SK-N-SH (cell line): ENCODE measurements around the gene LGALS8. TPM values are rescaled to one million over a fixed set of nuclear protein-coding genes. Genes with fewer than 3 reads are reported as not detected.

Experiments
- CTCF ChIA-PET: fragments of 300-600, 350-600 bp; formaldehyde crosslinking; extraction: SDS; loops from one replicate; lab custom pipeline; 2021; lab: Yijun Ruan, JAX
- POLR2A ChIA-PET: fragments of 350-600 bp; sonication (Branson Sonifier 250); formaldehyde crosslinking; extraction: SDS; loops from one replicate; lab custom pipeline; 2020; ENCODE audit warnings: antibody characterized with exemption, inconsistent platforms; lab: Yijun Ruan, JAX
- DNase-seq: peaks from one replicate; pipeline ENCODE4 v3.0.0; 2012
- H2AFZ ChIP-seq: fragments of 200-600 bp; sonication (generic); 2 replicates; pipeline ENCODE4 v1.8.1; 2016; ENCODE audit warnings: antibody characterized with exemption, mild to moderate bottlenecking, low read depth
- H3F3A ChIP-seq: fragments of 200-600 bp; sonication (generic); replicated peaks from 2 replicates; pipeline ENCODE3; 2016; ENCODE audit warnings: antibody characterized with exemption, mild to moderate bottlenecking; ENCODE audit not compliant: insufficient read depth
- H3K27ac ChIP-seq, 2 experiments: fragments of 200-500 bp in 1 of 2; fragments of 200-600 bp in 1 of 2; sonication (Bioruptor generic) in 1 of 2; sonication (generic), shearing (Covaris generic) in 1 of 2; 2 replicates each; pipeline versions ENCODE4 v1.5.1 to v1.6.1; 2014 to 2016; ENCODE audit warnings: low read depth in 2 of 2, inconsistent platforms in 1 of 2, low read length in 1 of 2, mild to moderate bottlenecking in 1 of 2, mixed read lengths in 1 of 2
- H3K27me3 ChIP-seq: fragments of 200-600 bp; sonication (generic), shearing (Covaris generic); 2 replicates; pipeline ENCODE4 v1.6.1; 2016; ENCODE audit warnings: mixed run types; ENCODE audit not compliant: insufficient read depth
- H3K36me3 ChIP-seq, 2 experiments: fragments of 200-500 bp in 1 of 2; fragments of 200-600 bp in 1 of 2; sonication (Bioruptor generic) in 1 of 2; sonication (generic) in 1 of 2; replicated peaks in 1 of 2; 2 replicates each; pipeline versions ENCODE3 to v1.5.1; 2014 to 2016; ENCODE audit warnings: low read length in 1 of 2, mild to moderate bottlenecking in 1 of 2; ENCODE audit not compliant: insufficient read depth in 2 of 2, control insufficient read depth in 1 of 2
- H3K4me1 ChIP-seq, 2 experiments: fragments of 200-500 bp in 1 of 2; fragments of 200-600 bp in 1 of 2; sonication (Bioruptor generic) in 1 of 2; sonication (generic), shearing (Covaris generic) in 1 of 2; 2 replicates each; pipeline versions ENCODE4 v1.5.1 to v1.6.1; 2014 to 2016; ENCODE audit warnings: low read depth in 1 of 2, low read length in 1 of 2, mixed run types in 1 of 2; ENCODE audit not compliant: insufficient read depth in 2 of 2, control insufficient read depth in 1 of 2
- H3K4me2 ChIP-seq: fragments of 200-600 bp; sonication (generic), shearing (Covaris generic); 2 replicates; pipeline ENCODE4 v1.6.1; 2017; ENCODE audit warnings: mixed run types
- H3K4me3 ChIP-seq, 2 experiments: fragments of 200-500 bp in 1 of 2; fragments of 200-600 bp in 1 of 2; sonication (Bioruptor generic) in 1 of 2; sonication (generic), shearing (Covaris generic) in 1 of 2; 2 replicates each; pipeline versions ENCODE4 v1.5.1 to v1.8.1; 2014 to 2016; ENCODE audit warnings: low read depth in 2 of 2, inconsistent platforms in 1 of 2, low read length in 1 of 2, mild to moderate bottlenecking in 1 of 2, mixed read lengths in 1 of 2, moderate library complexity in 1 of 2
- H3K79me2 ChIP-seq: fragments of 200-600 bp; sonication (generic); 2 replicates; pipeline ENCODE4 v1.8.1; 2017; ENCODE audit warnings: mild to moderate bottlenecking; ENCODE audit not compliant: insufficient read depth
- H3K9ac ChIP-seq: fragments of 200-600 bp; sonication (generic); 2 replicates; pipeline ENCODE4 v1.6.1; 2017; ENCODE audit warnings: mixed run types
- H3K9me2 ChIP-seq: fragments of 200-600 bp; sonication (generic); 2 replicates; pipeline ENCODE4 v1.6.1; 2017; ENCODE audit warnings: mixed run types
- H3K9me3 ChIP-seq: fragments of 200-600 bp; sonication (generic); 2 replicates; pipeline ENCODE4 v1.6.1; 2017; ENCODE audit warnings: mixed run types, mild to moderate bottlenecking, moderate library complexity
- H4K20me1 ChIP-seq: fragments of 200-600 bp; sonication (generic); 2 replicates; pipeline ENCODE4 v1.6.1; 2017; ENCODE audit warnings: mild to moderate bottlenecking, mixed run types; ENCODE audit not compliant: insufficient read depth
- CHD2 ChIP-seq: fragments of 150-350 bp; IDR thresholded peaks from 2 replicates; pipeline ENCODE4 v1.6.1; 2018; ENCODE audit warnings: low read length; ENCODE audit not compliant: partially characterized antibody
- EP300 ChIP-seq, 2 experiments: IDR thresholded peaks; 2 replicates each; pipeline versions ENCODE4 v1.4.0 to v1.6.1; 2012; ENCODE audit warnings: borderline replicate concordance in 1 of 2, low read depth in 1 of 2, low read length in 1 of 2
- GATA2 ChIP-seq: sonication (generic); formaldehyde crosslinking; IDR thresholded peaks from 2 replicates; pipeline ENCODE4 v1.5.0; 2020; ENCODE audit warnings: mild to moderate bottlenecking, missing genetic modification reagents
- RAD21 ChIP-seq: IDR thresholded peaks from 2 replicates; pipeline ENCODE4 v1.6.1; 2012; ENCODE audit warnings: mild to moderate bottlenecking, low read length
- YY1 ChIP-seq: IDR thresholded peaks from 2 replicates; pipeline ENCODE4 v1.4.0; 2012; ENCODE audit warnings: low read depth, mild to moderate bottlenecking
- WGBS: methylation state at CpG from one replicate; pipeline ENCODE4 v1.1.6; 2017; ENCODE audit warnings: low lambda C conversion rate; 5-methylcytosine and 5-hydroxymethylcytosine counted together
- polyA plus RNA-seq, 3 experiments: library from polyadenylated mRNA; depleted of rRNA; stranded (reverse); fragments of >200 nt; gene quantifications; 2 replicates each; pipeline ENCODE4 v1.2.3, GENCODE V29; 2012
- TF ChIP-seq, protein P1 (sequence below): IDR thresholded peaks from 2 replicates; pipeline ENCODE4 v1.4.0; 2012; ENCODE audit warnings: low read depth, borderline replicate concordance
- TF ChIP-seq, protein P2 (sequence below): fragments of 150-350 bp; IDR thresholded peaks from 2 replicates; pipeline ENCODE4 v1.6.1; 2017; ENCODE audit warnings: antibody characterized with exemption, low read length, low read depth, borderline replicate concordance

LGALS8 gene
- polyA plus RNA-seq, 1 of the 3 experiments (the other 2 are of a cell fraction) = 18.9 TPM

DNA sequence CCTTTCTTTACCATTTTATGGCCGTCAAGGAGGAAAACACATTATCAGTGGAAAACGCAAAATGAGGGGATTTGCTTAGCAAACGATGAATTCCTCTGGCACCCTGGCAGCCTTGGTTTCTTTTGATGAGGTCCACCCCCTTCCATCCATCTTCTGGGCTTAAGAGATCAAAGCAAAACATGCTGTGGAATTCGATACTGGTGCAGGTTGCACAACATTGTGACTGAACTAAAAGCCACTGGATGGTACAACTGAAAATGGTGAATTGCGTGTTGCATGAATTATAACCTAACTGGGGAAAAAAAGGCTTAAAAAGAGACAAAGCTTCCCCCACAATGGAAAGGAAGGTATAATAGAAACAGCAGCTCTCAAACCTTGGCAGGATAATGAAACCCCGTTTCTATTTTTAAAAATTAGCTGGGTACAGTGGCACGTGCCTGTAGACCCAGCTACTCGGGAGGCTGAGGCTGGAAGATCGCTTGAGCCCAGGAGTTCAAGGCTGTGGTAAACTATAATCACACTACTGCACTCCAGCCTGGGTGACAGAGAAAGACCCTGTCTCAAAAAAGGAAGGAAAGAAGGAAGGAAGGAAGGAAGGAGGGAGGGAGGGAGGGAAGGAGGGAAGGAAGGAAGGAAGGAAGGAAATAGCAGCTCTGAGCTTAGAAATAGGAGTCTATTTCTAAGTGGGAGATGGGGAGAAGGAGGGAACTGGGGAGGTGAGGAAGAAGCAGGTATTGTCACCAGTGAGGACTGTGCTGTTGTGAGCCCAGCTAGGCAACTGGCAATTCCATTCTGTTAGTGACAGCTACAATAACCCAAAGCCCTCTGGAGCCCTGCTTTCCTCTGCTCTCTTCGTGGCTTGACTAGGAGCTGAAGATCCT is 29.0 kb upstream of the LGALS8 start:
- POLR2A ChIA-PET = no interaction called here
- H3F3A ChIP-seq = no peaks in the 10 kb centered on the region
- no peaks in the 10 kb centered on the region for H3K9me2 ChIP-seq
- no peak overlapping the region for H3K4me3 ChIP-seq
- H4K20me1 ChIP-seq = no peaks in the 10 kb centered on the region
- no peaks in the 10 kb centered on the region for H3K9me3 ChIP-seq
- H3K9ac ChIP-seq = no peak overlapping the region
- no peak overlapping the region for H3K27ac ChIP-seq
- CTCF ChIA-PET = interaction anchor here (0.9 to 1.4 kb wide), 2 partner anchors 390 to 395 kb away, joined by 3 read pairs; no protein-coding TSS in a partner anchor
- no peaks in the 10 kb centered on the region for H3K36me3 ChIP-seq
- H3K4me2 ChIP-seq = no peak overlapping the region
- H3K79me2 ChIP-seq = no peaks in the 10 kb centered on the region
- no peaks in the 10 kb centered on the region for H3K27me3 ChIP-seq
- 77% methylated on average over 10 of the region's 10 CpGs for WGBS
- no peak for DNase-seq
- TF ChIP-seq EP300 (IDR thresholded peaks at IDR 0.05; ENCODE audit: borderline replicate concordance in 1 of 2, low read depth in 1 of 2, low read length in 1 of 2) = no peak
- TF ChIP-seq CHD2 = no peak
- H3K4me1 ChIP-seq = peaks cover 0 to 4% of the 10 kb centered on the region in 2 experiments; a peak in 1 of 4 replicates
- H2AFZ ChIP-seq = no peak overlapping the region

DNA sequence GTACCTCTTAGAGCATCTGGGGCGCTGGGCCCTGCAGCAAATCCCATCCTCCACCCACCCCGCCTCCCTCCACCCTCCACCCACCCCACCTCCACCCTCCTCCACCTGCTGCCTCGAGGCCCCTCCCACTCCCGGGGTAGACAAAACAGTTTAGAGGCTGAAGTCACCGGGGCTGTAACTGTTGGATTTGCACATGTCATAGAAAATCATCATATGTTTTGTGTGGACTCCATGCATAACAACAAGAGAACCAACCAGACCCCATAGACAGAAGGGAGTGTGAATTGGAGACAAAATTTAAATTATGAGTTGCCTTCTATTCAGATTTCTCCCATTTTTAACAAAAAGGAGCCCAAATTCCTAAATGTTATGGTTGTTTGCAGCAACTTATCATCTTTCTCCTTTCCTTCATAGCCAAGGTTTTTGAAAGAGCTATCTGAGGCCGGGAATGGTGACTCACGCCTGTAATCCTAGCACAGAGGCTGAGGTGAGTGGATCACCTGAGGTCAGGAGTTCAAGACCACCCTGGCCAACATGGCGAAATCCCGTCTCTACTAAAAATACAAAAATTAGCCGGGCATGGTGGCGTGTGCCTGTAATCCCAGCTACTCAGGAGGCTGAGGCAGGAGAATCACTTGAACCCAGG is 28.2 kb upstream of the LGALS8 start:
- ChIA-PET POLR2A (no interaction called here), CTCF (interaction anchor here (0.9 to 1.4 kb wide), 2 partner anchors 390 to 396 kb away, joined by 3 read pairs; no protein-coding TSS in a partner anchor)
- H3K36me3 ChIP-seq = no peaks in the 10 kb centered on the region

More for the DNA sequence above, 28.2 kb upstream of the LGALS8 start:
- no peaks in the 10 kb centered on the region for H3K27me3 ChIP-seq
- no peaks in the 10 kb centered on the region for H3K9me2 ChIP-seq
- H2AFZ ChIP-seq = no peak overlapping the region
- no peak overlapping the region for H3K4me3 ChIP-seq
- H3K79me2 ChIP-seq = no peaks in the 10 kb centered on the region
- no peak overlapping the region for H3K4me2 ChIP-seq
- WGBS = 71% methylated on average over 11 of the region's 11 CpGs
- H4K20me1 ChIP-seq = no peaks in the 10 kb centered on the region
- H3F3A ChIP-seq = no peaks in the 10 kb centered on the region
- no peak overlapping the region for H3K9ac ChIP-seq
- no peak overlapping the region for H3K27ac ChIP-seq
- no peaks in the 10 kb centered on the region for H3K9me3 ChIP-seq
- DNase-seq = no peak
- TF ChIP-seq, protein P1, sequence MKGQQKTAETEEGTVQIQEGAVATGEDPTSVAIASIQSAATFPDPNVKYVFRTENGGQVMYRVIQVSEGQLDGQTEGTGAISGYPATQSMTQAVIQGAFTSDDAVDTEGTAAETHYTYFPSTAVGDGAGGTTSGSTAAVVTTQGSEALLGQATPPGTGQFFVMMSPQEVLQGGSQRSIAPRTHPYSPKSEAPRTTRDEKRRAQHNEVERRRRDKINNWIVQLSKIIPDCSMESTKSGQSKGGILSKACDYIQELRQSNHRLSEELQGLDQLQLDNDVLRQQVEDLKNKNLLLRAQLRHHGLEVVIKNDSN = no peak
- no peak for TF ChIP-seq RAD21
- TF ChIP-seq YY1 = no peak
- TF ChIP-seq, protein P2, sequence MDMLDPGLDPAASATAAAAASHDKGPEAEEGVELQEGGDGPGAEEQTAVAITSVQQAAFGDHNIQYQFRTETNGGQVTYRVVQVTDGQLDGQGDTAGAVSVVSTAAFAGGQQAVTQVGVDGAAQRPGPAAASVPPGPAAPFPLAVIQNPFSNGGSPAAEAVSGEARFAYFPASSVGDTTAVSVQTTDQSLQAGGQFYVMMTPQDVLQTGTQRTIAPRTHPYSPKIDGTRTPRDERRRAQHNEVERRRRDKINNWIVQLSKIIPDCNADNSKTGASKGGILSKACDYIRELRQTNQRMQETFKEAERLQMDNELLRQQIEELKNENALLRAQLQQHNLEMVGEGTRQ = no peak
- TF ChIP-seq GATA2 (CRISPR knock-in tag) = no peak
- H3K4me1 ChIP-seq = peaks cover 0 to 4% of the 10 kb centered on the region in 2 experiments; a peak in 1 of 4 replicates
